Measurements from ENCODE around the gene IFITM5. TPM values are rescaled to one million over a fixed set of nuclear protein-coding genes. Genes with fewer than 3 reads are reported as not detected.

The IFITM5 gene
- total and polyA plus RNA-seq, 2 of the 8 experiments (the other 6 are each of a cell fraction or from before 2014, with no cell fraction given): not detected

GRCh38 chr11:335779-336658 is 36.7 kb upstream of the IFITM5 start:
- Histone ChIP-seq H3K56ac (replicated peaks; ENCODE audit: insufficient read length, low read depth, low read length) (no peak overlapping the region), H3K79me2 (ENCODE audit: control insufficient read depth in 1 of 2, insufficient read depth in 2 of 2, low read length in 2 of 2) (no peaks in the 10 kb centered on the region), H3K23ac (ENCODE audit: insufficient read length) (no peak overlapping the region), H3K18ac (ENCODE audit: extremely low read depth, low read length) (peak overlapping the region; percentile 81), H3K4me1 (replicated peaks in 1 of 4; ENCODE audit: control insufficient read depth in 3 of 4, insufficient read depth in 4 of 4, low read length in 3 of 4) (peaks cover 7 to 25% (median 21%) of the 10 kb centered on the region in 4 experiments), H4K91ac (replicated peaks; ENCODE audit: insufficient read length, low read length) (peak overlapping the region; percentile 87), H4K5ac (ENCODE audit: insufficient read length, low read depth, low read length) (peak overlapping the region; percentile 6), H2BK120ac (replicated peaks; ENCODE audit: low read depth, low read length) (peak overlapping the region; percentile 67), H2BK15ac (ENCODE audit: low read length) (0 out of 2 replicates have a peak overlapping the region, but pooled peaks have one; percentile 19), H2BK5ac (ENCODE audit: low read depth, low read length) (peak overlapping the region; percentile 85), H3K9ac (replicated peaks in 1 of 4; ENCODE audit: extremely low read depth in 1 of 4, low read depth in 3 of 4, low read length in 3 of 4) (no peak overlapping the region), H3K79me1 (ENCODE audit: low read depth, low read length) (no peaks in the 10 kb centered on the region), H3K4me2 (ENCODE audit: insufficient read depth in 1 of 2, low read depth in 2 of 2, low read length in 2 of 2) (no peak overlapping the region), H3K23me2 (ENCODE audit: low read depth, low read length) (no peaks in the 10 kb centered on the region), H3K9me3 (ENCODE audit: insufficient read depth in 2 of 2, low read depth in 1 of 2, low read length in 1 of 2) (peaks cover 6 to 8% of the 10 kb centered on the region in 2 experiments; a peak in 3 of 4 replicates), H2AFZ (ENCODE audit: low read length) (peak overlapping the region; percentile 68), H2BK20ac (ENCODE audit: low read length) (peak overlapping the region; percentile 40), H3K14ac (ENCODE audit: insufficient read length) (no peak overlapping the region), H3K4ac (replicated peaks; ENCODE audit: insufficient read length, low read depth, low read length) (peak overlapping the region; percentile 55), H3K27ac (ENCODE audit: low read depth, low read length) (no peak overlapping the region), H2AK5ac (ENCODE audit: low read depth, low read length) (peak overlapping the region; percentile 93), H4K8ac (ENCODE audit: extremely low read depth, insufficient read depth, low read length) (no peak overlapping the region), H3K27me3 (replicated peaks in 1 of 4; ENCODE audit: control insufficient read depth in 3 of 4, extremely low read depth in 1 of 4, insufficient read depth in 3 of 4, low read length in 3 of 4) (no peaks in the 10 kb centered on the region), H2BK12ac (ENCODE audit: low read depth, low read length) (peak overlapping the region; percentile 98), H3K36me3 (ENCODE audit: control insufficient read depth in 2 of 4, insufficient read depth in 4 of 4, low read length in 3 of 4) (no peaks in the 10 kb centered on the region), H4K20me1 (replicated peaks in 1 of 2; ENCODE audit: control insufficient read depth in 1 of 2, insufficient read depth in 2 of 2, low read length in 2 of 2) (no peaks in the 10 kb centered on the region), H3K4me3 (ENCODE audit: extremely low read depth in 1 of 4, insufficient read depth in 2 of 4, low read depth in 3 of 4, low read length in 4 of 4) (no peak overlapping the region)
- FAIRE-seq (peak; percentile 19), DNase-seq (ENCODE audit: low read depth in 1 of 2, low spot score in 2 of 2) (no peak)
- ChIA-PET CTCF (ENCODE audit: partially characterized antibody) (interaction anchor here (1.0 to 1.6 kb wide), 2 partner anchors 30 to 86 kb away, joined by 3 to 5 read pairs; no protein-coding TSS in a partner anchor), POLR2A (ENCODE audit: partially characterized antibody) (interaction anchor here (0.7 to 1.4 kb wide), 3 partner anchors 9 to 33 kb away, joined by 3 to 4 read pairs (median 3); no protein-coding TSS in a partner anchor)
- 65% methylated on average over 14 of the region's 15 CpGs; no CpG with 5 or more reads in 1 of the 2 experiments for WGBS, 2 experiments (ENCODE audit: extremely low coverage in 1 of 2, insufficient coverage in 1 of 2, insufficient read length in 1 of 2, insufficient replicate concordance in 2 of 2, low coverage in 1 of 2, low lambda C conversion rate in 2 of 2, missing lambda C conversion rate in 1 of 2)
- TF ChIP-seq ATF2 (IDR thresholded peaks at IDR 0.05; ENCODE audit: low read length) (no peak), TAF7 (optimal IDR thresholded peaks at IDR 0.05; ENCODE audit: borderline replicate concordance, low read depth, low read length) (no peak), JUND (IDR thresholded peaks at IDR 0.05; ENCODE audit: low read length) (no peak), TAF1 (IDR thresholded peaks at IDR 0.05; ENCODE audit: low read depth, low read length) (no peak), CBX5 (IDR thresholded peaks at IDR 0.05; ENCODE audit: low read depth, low read length) (no peak), SP4 (IDR thresholded peaks at IDR 0.05; ENCODE audit: low read length) (no peak), JUN (IDR thresholded peaks at IDR 0.05; ENCODE audit: low read depth, low read length) (no peak)
- TF ChIP-seq, protein P1, sequence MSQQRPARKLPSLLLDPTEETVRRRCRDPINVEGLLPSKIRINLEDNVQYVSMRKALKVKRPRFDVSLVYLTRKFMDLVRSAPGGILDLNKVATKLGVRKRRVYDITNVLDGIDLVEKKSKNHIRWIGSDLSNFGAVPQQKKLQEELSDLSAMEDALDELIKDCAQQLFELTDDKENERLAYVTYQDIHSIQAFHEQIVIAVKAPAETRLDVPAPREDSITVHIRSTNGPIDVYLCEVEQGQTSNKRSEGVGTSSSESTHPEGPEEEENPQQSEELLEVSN (IDR thresholded peaks at IDR 0.05): no peak
